Prostate gland (tissue), 2 donors: ENCODE results near the gene TOX3.

Experiments
- CTCF ChIP-seq, 4 experiments: fragments of 200-600 bp in 2 of 4; fragments of 450-650 bp in 2 of 4; sonication (generic) in 2 of 4; IDR thresholded peaks; 1 replicate in 3 of 4; 2 replicates in 1 of 4; pipeline ENCODE4 v1.5.1; 2016 to 2019; ENCODE audit warnings: antibody characterized with exemption in 4 of 4, mild to moderate bottlenecking in 2 of 4, moderate library complexity in 2 of 4
- POLR2A ChIP-seq: fragments of 450-650 bp; IDR thresholded peaks from one replicate; pipeline ENCODE4 v1.6.1; 2016; ENCODE audit warnings: antibody characterized with exemption, mild to moderate bottlenecking

DNA sequence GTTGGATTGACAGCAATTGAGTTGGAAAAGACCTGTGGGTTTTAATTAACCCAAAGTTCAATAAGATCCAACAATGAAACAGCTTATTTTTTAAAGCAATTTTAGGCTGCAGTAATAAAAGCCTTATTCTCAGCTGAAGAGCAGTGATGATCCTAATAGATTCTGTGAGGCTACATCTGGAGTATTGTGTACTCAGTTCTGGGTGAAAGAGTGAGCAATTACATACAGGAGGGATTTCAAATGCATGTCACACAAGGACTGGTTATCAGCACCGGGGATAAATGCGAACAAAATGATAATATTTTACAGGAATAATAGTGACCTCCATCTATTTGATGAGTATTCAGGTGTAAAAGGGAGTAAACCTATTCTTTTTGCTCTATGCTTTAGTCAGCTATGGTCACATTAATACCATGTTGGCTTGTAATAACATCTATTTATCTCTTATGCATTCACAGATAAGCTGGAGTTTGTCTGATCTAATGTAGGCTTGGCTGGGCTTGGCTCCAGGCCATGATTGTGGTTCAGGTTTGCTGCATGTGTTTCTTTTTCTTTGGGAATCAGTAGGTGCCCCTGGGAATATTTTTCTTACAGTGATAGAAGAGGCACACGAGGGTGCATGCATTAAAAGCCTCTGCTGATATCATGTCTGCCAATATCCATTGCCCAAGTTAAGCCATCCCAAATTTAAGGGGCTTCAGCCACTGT is 22.2 kb upstream of the TOX3 start:
- TF ChIP-seq CTCF (IDR thresholded peaks at IDR 0.05) (no peak), POLR2A (no peak)
